Skin epidermis (tissue), 12 donors: ENCODE measurements around the gene IFIT1B.
"Not testable (repeated sequence)": the region's sequence is repeated elsewhere in the genome, so short reads cannot be mapped to it uniquely, and the experiment has no call there.

Source experiments
- H3K27ac ChIP-seq, 21 experiments: fragments of 200-600 bp; sonication (generic) in 11 of 21; one replicate each; pipeline ENCODE4 v1.5.0; 2020; ENCODE audit warnings: mild to moderate bottlenecking in 3 of 21, inconsistent platforms in 2 of 21, moderate library complexity in 2 of 21
- H3K4me3 ChIP-seq, 7 experiments: fragments of 200-600 bp; sonication (generic) in 2 of 7; one replicate each; pipeline ENCODE4 v1.5.0; 2020; ENCODE audit warnings: inconsistent platforms in 2 of 7, mild to moderate bottlenecking in 2 of 7, moderate library complexity in 1 of 7

IFIT1B gene

GRCh38 chr10:89371987-89372386, 5.9 kb upstream of the IFIT1B start:
- H3K4me3 ChIP-seq: no peak overlapping the region
- H3K27ac ChIP-seq: no peak overlapping the region

- Histone ChIP-seq H3K27ac (peak overlapping the region in 16 of 21 experiments; percentile 18 to 76 (median 62)), H3K4me3 (no peak overlapping the region)
These were observed 3.7 kb upstream of the IFIT1B start for GRCh38 chr10:89373916-89374711.

DNA sequence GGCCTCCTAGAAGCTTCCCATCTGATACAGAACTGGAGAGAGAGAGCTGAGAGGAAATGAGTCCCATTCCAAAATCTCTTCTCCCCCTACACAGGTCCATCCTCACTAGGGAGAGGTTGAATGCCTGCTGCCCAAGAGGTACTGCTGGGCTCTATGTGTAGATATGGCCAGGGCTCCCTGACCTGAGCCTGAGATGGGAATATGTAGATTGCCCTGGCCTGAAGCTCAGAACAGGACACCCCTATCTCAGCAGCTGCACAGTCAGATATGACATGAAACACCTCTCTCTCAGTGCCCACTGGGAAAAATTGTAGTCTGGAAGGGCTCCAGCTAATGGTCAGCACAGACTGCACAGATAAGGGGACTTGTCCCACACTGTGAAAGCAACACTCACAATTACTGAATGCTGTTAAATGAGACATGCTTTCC, 3.1 kb upstream of the IFIT1B start:
- Histone ChIP-seq H3K4me3 (no peak overlapping the region), H3K27ac (peak overlapping the region in 14 of 21 experiments; percentile 22 to 76 (median 62))

- H3K4me3 ChIP-seq: no peak overlapping the region
- no peak overlapping the region for H3K27ac ChIP-seq
These were observed 1.2 kb downstream of the IFIT1B start for GRCh38 chr10:89379103-89379502.

DNA sequence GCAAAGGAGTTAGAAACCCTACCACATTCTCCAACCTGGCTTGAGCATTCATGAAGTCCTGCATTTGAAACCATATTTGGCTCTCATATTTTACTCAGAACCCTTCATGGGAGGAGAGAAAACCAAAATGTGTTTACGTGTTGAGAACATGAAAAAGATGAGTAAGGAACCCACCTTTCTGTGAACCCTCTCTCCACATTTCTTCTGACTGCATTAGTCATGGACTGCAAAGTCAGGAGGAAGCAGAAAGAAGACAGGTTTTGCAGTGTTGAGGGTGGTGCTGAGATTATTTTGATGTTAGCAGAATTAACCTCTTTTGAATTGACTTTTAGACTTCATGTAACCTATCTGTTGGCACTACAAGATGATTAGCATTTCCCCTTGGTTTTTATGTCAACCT, 4.9 kb downstream of the IFIT1B start:
- no peak overlapping the region for H3K4me3 ChIP-seq
- H3K27ac ChIP-seq: no peak overlapping the region

GRCh38 chr10:89384474-89385340, 6.9 kb downstream of the IFIT1B start:
- Histone ChIP-seq H3K4me3 (no peak overlapping the region), H3K27ac (peak overlapping the region in 1 of 21 experiments; percentile 24)

- Histone ChIP-seq H3K27ac (no peak overlapping the region), H3K4me3 (no peak overlapping the region)
These were observed 10.9 kb downstream of the IFIT1B start for GRCh38 chr10:89388806-89389205.

- H3K27ac ChIP-seq: no peak overlapping the region
- no peak overlapping the region for H3K4me3 ChIP-seq
These were observed 11.4 kb downstream of the IFIT1B start for GRCh38 chr10:89389254-89389653.

DNA sequence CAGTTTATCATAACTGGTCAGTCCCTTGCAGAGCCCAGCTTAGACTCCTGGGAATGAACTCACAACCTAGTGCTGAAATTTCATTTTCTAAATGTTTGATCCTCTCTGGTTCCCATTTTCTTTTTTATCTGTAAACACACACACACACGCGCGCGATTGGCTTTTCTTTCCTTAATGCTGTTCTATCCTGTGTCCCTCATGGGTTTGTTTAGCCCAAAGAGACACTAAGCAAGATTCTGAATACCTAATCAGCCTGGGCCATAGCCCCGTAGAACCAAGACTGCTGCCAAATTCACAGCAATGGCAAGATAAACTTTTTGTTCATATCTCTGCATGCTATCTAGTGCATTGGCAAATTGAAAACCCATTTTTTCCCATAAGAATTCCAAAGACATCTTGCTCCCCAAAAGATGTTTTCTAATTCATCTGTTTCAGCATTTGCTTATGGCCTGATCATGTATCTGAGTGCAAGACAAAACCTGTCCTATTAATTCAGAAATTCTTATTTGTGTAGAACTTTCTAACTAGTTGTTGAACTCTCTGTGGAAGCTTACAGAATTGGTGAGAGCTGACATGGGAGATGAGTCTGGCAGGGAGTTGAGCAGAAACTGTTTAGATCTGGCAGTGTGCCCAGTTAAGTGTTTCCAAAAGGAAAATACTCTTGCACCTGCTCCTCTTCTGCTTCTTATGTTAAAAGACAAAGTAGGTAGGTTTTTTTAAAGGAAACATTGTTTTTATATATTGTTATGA, 12.8 kb downstream of the IFIT1B start:
- no peak overlapping the region for H3K4me3 ChIP-seq
- H3K27ac ChIP-seq: no peak overlapping the region

DNA sequence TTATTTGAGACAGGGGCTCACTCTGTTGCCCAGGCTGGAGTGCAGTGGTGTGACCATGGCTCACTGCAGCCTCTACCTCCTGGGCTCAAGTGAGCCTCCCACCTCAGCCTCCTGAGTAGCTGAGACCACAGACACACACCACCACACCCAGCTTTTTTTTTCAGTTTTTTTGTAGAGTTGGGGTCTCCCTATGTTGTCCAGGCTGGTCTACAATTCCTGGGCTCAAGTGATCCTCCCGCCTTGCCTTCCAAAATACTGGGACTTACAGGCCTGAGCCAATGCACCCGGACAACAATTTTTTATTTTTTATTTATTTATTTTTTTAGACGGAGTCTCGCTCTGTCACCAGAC, 13.3 kb downstream of the IFIT1B start:
- not testable (repeated sequence) for H3K4me3 ChIP-seq
- H3K27ac ChIP-seq: peak overlapping the region in 5 of 21 experiments; percentile 66 to 86 (median 80)

DNA sequence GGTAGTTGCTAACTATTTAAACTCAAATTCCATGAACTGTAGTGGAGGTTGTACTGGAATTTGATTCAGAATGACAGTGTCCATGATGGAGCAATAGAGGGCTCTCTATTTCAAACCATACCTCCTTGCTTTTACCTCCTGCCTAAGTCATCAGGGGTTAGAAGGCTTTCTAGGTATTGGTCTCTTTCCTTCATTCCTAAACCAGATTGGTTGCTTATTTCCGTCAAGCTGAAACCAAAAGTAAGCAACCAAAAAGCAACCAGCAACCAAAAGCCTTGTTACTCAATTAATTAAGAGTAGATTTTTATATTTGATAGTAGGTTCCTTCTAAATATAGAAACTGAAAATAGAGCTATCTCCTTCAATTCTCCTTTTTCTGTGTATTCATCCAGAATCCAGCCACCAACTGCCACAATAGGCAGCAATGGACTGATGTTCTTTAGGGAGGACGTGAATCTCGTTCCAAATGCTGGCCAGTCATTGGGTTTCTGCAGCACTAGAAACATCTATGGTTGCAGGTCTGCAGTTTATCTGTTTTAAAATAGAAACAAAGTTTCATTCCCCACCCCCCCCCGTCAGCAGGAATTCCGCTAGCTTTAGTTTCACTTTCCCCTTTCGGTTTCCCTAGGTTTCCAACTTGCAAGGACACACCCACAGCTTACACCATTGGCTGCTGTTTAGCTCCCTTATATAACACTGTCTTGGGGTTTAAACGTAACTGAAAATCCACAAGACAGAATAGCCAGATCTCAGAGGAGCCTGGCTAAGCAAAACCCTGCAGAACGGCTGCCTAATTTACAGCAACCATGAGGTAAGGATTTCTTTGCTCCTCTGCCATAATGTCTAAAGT, 14.3 kb downstream of the IFIT1B start, which contains the start of gene IFIT1:
Gene IFIT1, plus strand, starts transcription at position 717 of the 850 bp plus-strand sequence. Its CDS starts 90 bp downstream, at position 807.
- Histone ChIP-seq H3K27ac (peak within 1 kb of the TSS in 20 of 21 experiments; percentile 42 to 89 (median 75)), H3K4me3 (peak within 1 kb of the TSS; percentile 27 to 55 (median 38))

DNA sequence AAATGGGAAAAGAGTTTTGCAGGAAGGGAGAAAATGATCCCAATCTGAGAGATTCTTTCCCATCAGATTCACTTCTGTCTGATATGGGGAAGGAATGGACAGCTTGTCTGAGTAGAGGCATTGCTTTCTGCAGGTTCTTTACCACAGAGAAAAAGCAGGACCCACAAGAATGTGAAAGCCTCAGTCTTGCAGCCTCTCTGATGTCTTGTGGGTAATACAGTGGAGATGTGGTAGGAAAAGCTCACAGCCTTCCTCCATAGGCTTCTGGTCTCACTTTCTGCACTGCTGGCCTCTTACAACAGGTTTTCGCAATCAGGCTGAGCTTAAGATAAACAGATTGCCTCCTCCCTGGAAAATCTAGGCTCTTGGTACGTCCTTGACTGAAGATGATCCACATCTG, 15.1 kb downstream of the IFIT1B start:
- H3K27ac ChIP-seq: peak overlapping the region in 19 of 21 experiments; percentile 37 to 89 (median 74)
- peak overlapping the region; percentile 27 to 55 (median 38) for H3K4me3 ChIP-seq

GRCh38 chr10:89393898-89394297, 16.0 kb downstream of the IFIT1B start:
- peak overlapping the region in 5 of 7 experiments; percentile 27 to 55 (median 32) for H3K4me3 ChIP-seq

DNA sequence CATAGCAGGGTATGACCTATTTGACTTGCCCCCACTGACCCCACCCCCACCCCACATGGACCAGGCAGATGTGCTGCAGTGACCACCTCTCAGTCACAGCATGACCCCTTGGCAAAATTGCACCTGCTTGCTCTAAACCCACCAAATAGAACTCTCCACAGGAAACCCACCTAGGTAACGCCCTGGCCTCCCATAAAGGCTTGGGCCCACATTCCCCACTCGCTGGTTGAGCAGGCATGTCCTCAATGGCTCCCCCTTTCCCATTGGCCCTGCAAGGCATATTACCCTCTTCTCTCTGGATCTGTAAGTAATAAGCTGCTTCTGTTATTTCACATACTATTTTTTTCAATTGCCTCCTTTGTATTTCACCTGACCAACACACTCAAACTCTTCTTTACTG, 17.3 kb downstream of the IFIT1B start:
- no peak overlapping the region for H3K27ac ChIP-seq
- no peak overlapping the region for H3K4me3 ChIP-seq

More at GRCh38 chr10:89393898-89394297, 16.0 kb downstream of the IFIT1B start:
- peak overlapping the region in 11 of 21 experiments; percentile 22 to 89 (median 76) for H3K27ac ChIP-seq

DNA sequence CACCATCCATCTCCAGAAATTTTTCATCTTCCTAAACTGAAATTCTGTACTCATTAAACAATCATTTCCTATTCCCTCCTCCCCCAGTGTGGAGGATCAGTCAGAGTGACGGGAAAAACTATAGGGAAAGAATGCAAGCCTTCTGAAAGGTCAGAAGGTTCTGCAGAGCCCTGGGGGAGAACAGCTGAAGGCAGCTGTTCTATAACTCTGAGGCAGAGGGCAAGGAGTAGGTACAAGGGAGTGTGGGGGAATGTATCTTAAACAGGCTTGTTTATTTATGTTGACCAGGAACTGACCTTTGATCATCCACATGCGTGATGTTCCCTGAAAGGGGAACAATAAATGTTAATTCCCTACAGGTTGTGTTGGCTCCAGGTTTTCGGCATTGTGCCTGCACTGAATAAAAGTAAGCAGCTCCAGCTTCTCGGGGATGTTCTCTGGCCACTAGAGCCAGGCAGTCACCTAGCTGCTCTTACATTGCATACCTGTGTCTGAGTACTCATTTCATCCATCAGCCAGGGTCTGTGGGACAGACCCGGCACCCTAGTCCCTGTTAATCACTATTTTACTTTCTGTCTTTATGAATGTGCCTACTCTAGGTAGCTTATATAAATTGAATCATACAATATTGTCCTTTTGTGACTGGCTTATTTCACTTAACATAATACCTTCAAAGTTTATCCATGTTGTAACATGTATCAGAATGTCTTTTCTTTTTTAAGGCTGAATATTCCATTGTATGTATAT, 20.3 kb downstream of the IFIT1B start:
- Histone ChIP-seq H3K27ac (no peak overlapping the region), H3K4me3 (no peak overlapping the region)

- Histone ChIP-seq H3K27ac (no peak overlapping the region), H3K4me3 (no peak overlapping the region)
These were observed 22.1 kb downstream of the IFIT1B start for GRCh38 chr10:89399956-89400355.

DNA sequence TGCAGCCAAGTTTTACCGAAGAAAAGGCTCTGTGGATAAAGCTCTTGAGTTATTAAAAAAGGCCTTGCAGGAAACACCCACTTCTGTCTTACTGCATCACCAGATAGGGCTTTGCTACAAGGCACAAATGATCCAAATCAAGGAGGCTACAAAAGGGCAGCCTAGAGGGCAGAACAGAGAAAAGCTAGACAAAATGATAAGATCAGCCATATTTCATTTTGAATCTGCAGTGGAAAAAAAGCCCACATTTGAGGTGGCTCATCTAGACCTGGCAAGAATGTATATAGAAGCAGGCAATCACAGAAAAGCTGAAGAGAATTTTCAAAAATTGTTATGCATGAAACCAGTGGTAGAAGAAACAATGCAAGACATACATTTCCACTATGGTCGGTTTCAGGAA, 25.2 kb downstream of the IFIT1B start:
- H3K27ac ChIP-seq: no peak overlapping the region
- H3K4me3 ChIP-seq: no peak overlapping the region
